HEK293 (cell line): ENCODE results near the gene LPP.

Experiments
- GLI4 ChIP-seq: fragments of 450-650 bp; formaldehyde crosslinking; IDR thresholded peaks from 2 replicates; pipeline ENCODE4 v1.5.1; 2016; ENCODE audit warnings: missing biosample characterization, missing genetic modification characterization
- KLF8 ChIP-seq: fragments of 450-650 bp; formaldehyde crosslinking; IDR thresholded peaks from 2 replicates; pipeline ENCODE4 v1.5.1; 2016; ENCODE audit warnings: missing biosample characterization, missing genetic modification characterization
- MZF1 ChIP-seq: fragments of 450-650 bp; formaldehyde crosslinking; IDR thresholded peaks from 2 replicates; pipeline ENCODE4 v1.5.1; 2017; ENCODE audit warnings: missing biosample characterization, missing genetic modification characterization, borderline replicate concordance
- ZNF114 ChIP-seq: fragments of 450-650 bp; formaldehyde crosslinking; IDR thresholded peaks from 2 replicates; pipeline ENCODE4 v1.5.0; 2017; ENCODE audit warnings: missing biosample characterization, missing genetic modification characterization
- ZNF239 ChIP-seq: fragments of 450-650 bp; formaldehyde crosslinking; IDR thresholded peaks from 2 replicates; pipeline ENCODE4 v1.5.1; 2016; ENCODE audit warnings: missing biosample characterization, missing genetic modification characterization
- ZNF248 ChIP-seq: fragments of 450-650 bp; formaldehyde crosslinking; IDR thresholded peaks from 2 replicates; pipeline ENCODE4 v1.5.1; 2017; ENCODE audit warnings: missing biosample characterization, missing genetic modification characterization
- ZNF701 ChIP-seq: fragments of 450-650 bp; formaldehyde crosslinking; IDR thresholded peaks from 2 replicates; pipeline ENCODE4 v1.5.1; 2016; ENCODE audit warnings: missing biosample characterization, missing genetic modification characterization
- ZNF791 ChIP-seq: fragments of 450-650 bp; formaldehyde crosslinking; IDR thresholded peaks from 2 replicates; pipeline ENCODE4 v1.5.1; 2016; ENCODE audit warnings: missing biosample characterization, missing genetic modification characterization
- TF ChIP-seq, protein P1 (sequence below): fragments of 450-650 bp; formaldehyde crosslinking; conservative IDR thresholded peaks from 2 replicates; pipeline ENCODE4 v1.5.1; 2016; ENCODE audit warnings: low read depth, missing biosample characterization, missing genetic modification characterization
- TF ChIP-seq, protein P2 (sequence below): fragments of 450-650 bp; formaldehyde crosslinking; IDR thresholded peaks from 2 replicates; pipeline ENCODE4 v1.5.1; 2016; ENCODE audit warnings: missing biosample characterization, missing genetic modification characterization
- TF ChIP-seq, protein P3 (sequence below): fragments of 450-650 bp; formaldehyde crosslinking; IDR thresholded peaks from 2 replicates; pipeline ENCODE4 v1.5.1; 2016; ENCODE audit warnings: missing biosample characterization, missing genetic modification characterization
- TF ChIP-seq, protein P4 (sequence below): fragments of 450-650 bp; formaldehyde crosslinking; IDR thresholded peaks from 2 replicates; pipeline ENCODE4 v1.5.1; 2016; ENCODE audit warnings: missing biosample characterization, missing genetic modification characterization

DNA sequence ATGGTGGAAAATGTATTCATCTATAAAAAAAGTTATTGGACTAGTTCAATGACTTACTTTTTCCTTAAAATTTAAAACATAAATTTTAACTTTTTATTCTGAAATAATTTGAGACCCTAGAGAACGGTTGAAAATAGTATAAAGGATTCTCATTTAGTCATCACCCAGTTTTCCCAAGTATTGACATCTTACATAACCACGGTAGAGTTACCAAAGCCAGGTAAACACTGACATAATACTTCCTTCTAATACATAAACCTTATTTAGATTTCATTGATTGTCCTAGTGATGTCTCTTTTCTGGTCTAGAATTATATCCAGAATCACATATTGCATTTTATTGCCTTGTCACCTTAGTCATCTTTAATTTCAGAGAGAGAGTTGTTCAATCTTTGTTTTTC, 319.1 kb downstream of the LPP start:
- TF ChIP-seq MZF1 (tag by site-specific recombination): no peak
- TF ChIP-seq KLF8 (tag by site-specific recombination): no peak
- TF ChIP-seq, protein P1, sequence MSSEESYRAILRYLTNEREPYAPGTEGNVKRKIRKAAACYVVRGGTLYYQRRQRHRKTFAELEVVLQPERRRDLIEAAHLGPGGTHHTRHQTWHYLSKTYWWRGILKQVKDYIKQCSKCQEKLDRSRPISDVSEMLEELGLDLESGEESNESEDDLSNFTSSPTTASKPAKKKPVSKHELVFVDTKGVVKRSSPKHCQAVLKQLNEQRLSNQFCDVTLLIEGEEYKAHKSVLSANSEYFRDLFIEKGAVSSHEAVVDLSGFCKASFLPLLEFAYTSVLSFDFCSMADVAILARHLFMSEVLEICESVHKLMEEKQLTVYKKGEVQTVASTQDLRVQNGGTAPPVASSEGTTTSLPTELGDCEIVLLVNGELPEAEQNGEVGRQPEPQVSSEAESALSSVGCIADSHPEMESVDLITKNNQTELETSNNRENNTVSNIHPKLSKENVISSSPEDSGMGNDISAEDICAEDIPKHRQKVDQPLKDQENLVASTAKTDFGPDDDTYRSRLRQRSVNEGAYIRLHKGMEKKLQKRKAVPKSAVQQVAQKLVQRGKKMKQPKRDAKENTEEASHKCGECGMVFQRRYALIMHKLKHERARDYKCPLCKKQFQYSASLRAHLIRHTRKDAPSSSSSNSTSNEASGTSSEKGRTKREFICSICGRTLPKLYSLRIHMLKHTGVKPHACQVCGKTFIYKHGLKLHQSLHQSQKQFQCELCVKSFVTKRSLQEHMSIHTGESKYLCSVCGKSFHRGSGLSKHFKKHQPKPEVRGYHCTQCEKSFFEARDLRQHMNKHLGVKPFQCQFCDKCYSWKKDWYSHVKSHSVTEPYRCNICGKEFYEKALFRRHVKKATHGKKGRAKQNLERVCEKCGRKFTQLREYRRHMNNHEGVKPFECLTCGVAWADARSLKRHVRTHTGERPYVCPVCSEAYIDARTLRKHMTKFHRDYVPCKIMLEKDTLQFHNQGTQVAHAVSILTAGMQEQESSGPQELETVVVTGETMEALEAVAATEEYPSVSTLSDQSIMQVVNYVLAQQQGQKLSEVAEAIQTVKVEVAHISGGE (tag by site-specific recombination): no peak
- TF ChIP-seq ZNF701: no peak
- TF ChIP-seq, protein P2, sequence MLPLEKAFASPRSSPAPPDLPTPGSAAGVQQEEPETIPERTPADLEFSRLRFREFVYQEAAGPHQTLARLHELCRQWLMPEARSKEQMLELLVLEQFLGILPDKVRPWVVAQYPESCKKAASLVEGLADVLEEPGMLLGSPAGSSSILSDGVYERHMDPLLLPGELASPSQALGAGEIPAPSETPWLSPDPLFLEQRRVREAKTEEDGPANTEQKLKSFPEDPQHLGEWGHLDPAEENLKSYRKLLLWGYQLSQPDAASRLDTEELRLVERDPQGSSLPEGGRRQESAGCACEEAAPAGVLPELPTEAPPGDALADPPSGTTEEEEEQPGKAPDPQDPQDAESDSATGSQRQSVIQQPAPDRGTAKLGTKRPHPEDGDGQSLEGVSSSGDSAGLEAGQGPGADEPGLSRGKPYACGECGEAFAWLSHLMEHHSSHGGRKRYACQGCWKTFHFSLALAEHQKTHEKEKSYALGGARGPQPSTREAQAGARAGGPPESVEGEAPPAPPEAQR: no peak
- TF ChIP-seq, protein P3, sequence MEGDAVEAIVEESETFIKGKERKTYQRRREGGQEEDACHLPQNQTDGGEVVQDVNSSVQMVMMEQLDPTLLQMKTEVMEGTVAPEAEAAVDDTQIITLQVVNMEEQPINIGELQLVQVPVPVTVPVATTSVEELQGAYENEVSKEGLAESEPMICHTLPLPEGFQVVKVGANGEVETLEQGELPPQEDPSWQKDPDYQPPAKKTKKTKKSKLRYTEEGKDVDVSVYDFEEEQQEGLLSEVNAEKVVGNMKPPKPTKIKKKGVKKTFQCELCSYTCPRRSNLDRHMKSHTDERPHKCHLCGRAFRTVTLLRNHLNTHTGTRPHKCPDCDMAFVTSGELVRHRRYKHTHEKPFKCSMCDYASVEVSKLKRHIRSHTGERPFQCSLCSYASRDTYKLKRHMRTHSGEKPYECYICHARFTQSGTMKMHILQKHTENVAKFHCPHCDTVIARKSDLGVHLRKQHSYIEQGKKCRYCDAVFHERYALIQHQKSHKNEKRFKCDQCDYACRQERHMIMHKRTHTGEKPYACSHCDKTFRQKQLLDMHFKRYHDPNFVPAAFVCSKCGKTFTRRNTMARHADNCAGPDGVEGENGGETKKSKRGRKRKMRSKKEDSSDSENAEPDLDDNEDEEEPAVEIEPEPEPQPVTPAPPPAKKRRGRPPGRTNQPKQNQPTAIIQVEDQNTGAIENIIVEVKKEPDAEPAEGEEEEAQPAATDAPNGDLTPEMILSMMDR: no peak
- no peak for TF ChIP-seq ZNF239 (tag by site-specific recombination)
- TF ChIP-seq ZNF248 (tag by site-specific recombination): no peak
- TF ChIP-seq ZNF114 (tag by site-specific recombination): no peak
- no peak for TF ChIP-seq GLI4 (tag by site-specific recombination)
- no peak for TF ChIP-seq ZNF791 (tag by site-specific recombination)
- TF ChIP-seq, protein P4, sequence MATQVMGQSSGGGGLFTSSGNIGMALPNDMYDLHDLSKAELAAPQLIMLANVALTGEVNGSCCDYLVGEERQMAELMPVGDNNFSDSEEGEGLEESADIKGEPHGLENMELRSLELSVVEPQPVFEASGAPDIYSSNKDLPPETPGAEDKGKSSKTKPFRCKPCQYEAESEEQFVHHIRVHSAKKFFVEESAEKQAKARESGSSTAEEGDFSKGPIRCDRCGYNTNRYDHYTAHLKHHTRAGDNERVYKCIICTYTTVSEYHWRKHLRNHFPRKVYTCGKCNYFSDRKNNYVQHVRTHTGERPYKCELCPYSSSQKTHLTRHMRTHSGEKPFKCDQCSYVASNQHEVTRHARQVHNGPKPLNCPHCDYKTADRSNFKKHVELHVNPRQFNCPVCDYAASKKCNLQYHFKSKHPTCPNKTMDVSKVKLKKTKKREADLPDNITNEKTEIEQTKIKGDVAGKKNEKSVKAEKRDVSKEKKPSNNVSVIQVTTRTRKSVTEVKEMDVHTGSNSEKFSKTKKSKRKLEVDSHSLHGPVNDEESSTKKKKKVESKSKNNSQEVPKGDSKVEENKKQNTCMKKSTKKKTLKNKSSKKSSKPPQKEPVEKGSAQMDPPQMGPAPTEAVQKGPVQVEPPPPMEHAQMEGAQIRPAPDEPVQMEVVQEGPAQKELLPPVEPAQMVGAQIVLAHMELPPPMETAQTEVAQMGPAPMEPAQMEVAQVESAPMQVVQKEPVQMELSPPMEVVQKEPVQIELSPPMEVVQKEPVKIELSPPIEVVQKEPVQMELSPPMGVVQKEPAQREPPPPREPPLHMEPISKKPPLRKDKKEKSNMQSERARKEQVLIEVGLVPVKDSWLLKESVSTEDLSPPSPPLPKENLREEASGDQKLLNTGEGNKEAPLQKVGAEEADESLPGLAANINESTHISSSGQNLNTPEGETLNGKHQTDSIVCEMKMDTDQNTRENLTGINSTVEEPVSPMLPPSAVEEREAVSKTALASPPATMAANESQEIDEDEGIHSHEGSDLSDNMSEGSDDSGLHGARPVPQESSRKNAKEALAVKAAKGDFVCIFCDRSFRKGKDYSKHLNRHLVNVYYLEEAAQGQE (tag by site-specific recombination): no peak
